A204.1 (cell line): ENCODE measurements around the gene NANP.
"Not testable (repeated sequence)": the region's sequence is repeated elsewhere in the genome, so short reads cannot be mapped to it uniquely, and the experiment has no call there.

ENCODE experiments used
- FAIRE-seq: peaks from 2 replicates; lab custom pipeline; 2012; peaks lifted over from hg19 to GRCh38; lab: Jason Lieb, UNC

The NANP gene, protein sequence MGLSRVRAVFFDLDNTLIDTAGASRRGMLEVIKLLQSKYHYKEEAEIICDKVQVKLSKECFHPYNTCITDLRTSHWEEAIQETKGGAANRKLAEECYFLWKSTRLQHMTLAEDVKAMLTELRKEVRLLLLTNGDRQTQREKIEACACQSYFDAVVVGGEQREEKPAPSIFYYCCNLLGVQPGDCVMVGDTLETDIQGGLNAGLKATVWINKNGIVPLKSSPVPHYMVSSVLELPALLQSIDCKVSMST

DNA sequence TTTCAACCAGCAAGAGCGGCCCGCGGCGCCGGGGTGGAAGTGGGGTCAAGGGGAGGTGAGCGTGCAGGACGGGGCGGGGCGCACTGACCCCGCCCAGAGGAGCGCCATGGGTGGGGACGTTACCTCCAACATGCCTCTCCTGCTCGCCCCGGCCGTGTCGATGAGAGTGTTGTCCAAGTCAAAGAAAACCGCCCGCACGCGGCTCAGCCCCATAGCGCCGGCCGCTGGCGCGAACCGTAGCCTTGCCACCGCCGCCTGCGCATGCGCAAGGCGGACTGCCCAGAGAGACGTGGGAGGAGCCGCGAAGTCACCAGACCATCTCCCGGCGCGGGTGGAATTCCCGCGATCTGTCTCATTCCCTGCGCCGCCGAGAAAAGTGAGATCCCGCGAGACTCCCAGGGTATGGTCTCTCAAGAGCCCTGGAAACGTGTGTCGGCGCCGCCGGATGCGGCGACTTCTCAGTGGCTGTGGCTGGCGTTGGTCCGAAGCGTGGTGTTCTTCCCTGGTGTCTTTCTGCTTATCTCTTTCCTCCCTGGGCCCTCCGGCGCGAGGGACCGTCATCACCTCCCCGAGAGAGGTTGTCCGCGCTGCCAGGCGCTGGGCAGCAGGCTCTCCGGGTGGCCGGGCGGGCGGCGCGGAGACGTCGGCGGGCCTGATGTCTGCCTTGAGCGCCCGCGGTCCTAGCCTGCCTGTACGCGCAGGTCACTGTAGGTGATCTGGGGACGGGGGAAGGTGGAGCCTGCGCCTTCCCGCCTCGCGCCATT, at the start of gene NANP:
NANP (minus strand) TSS at position 279 of the 764 bp plus-strand sequence; CDS start at position 213, 66 bp downstream.
- FAIRE-seq = peak; percentile 44

DNA sequence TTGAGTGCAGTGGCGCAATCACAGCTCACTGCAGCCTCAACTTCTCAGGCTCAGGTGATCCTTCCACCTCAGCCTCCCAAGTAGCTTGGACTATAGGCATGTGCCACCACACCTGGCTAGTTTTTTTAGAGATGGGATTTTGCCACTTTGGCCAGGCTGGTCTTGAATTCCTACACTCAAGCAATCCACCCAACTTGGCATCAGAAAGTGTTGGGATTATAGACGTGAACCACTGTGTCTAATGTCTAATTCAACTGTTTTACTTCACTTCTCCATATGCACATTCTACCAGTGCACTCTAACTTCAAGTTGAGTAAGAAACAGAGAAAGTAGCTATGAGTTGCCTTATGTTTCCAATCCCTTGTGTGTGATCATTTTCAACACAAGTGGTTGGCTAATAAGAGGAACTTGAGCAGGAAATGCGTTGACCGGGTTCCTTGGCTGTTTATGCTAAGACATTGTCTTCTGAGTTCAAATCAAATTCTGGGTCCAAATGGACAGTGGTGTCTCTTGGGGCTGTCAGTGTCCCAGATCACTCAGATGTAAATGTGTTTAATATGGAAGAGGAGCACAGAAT, 48.9 kb upstream of the NANP start:
- no peak for FAIRE-seq

DNA sequence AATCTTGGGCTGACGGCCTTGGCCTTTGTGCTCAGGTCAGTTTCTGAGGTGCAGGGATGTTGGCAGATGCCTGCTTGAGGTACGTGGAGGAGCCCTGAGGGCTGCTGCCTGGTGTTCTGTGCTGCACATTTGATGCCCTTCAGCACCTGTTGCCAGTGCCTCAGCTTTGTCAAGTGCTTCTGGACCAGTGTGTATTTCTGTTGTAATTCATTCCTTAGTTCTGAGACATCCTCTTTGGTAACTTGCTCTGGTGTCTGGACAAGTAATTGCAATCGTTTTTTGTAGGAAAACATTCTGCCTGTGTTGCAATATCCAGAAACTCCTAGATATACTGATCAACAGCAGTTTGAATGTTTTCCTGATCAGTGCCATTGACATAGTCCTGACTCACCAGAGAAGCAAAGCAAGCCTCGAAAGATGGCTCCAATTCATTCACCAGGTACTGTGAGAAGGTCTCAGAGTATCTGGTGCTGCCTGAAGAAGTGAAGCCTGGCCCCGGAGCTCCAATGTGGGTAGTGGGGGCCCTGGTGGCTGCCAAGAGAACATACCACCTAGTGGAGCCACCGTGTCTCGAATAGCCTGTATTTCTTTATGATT, 46.1 kb upstream of the NANP start:
- no peak for FAIRE-seq

DNA sequence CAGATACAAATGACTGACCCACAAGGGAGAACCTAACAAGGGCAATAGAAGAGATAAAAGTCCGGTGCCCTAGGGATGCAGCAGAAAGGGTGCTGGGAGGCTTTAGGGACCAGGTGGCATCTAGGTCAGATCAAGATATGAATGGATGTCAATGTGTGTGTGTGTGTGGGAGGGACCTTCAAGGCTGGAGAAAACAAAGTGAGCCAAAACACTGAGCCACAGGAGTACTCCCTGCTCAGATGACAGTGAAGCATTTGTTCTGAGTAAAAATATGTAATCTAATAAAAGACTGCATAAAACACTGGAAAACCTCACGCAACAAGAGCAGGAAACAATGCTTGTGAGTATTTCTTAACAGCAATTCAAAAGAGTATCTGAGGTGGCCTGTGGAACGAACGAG, 44.6 kb upstream of the NANP start:
- FAIRE-seq = no peak

DNA sequence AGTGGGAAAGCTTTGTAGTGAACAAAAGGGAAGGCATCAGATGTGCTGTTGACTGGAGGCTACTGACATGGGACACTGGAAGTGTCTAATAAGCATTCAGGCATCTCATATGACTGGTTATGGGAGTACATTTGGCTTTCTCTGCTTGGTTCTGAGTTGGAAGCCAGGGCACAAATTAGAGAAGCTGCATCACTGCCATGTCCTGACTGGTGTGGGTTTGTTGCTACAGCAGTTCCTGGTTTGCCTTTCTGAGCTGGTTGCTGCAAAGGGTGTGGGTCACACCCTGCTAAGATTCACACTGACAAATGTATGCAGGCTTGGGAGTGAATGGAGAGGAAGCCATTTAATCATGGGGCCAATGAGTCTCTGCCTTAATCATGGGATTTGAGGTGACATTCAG, 36.2 kb upstream of the NANP start:
- no peak for FAIRE-seq

DNA sequence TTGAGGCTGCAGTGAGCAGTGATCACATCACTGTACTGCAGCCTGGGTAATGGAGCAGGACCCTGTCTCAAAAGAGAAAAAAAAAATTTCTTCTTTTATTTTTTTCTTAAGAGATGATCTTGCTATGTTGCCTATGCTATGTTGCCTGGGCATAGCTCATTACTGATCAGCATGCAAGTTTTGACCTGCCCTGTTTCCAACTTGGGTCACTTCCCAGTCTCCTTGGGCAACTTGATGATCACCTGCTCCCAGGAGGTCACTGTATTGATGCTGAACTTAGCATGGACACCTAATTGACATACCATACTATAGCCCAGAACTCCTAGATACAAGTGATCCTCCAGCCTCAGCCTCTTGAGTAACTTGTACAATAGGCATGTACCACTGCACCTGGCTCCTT, 30.7 kb upstream of the NANP start:
- no peak for FAIRE-seq

DNA sequence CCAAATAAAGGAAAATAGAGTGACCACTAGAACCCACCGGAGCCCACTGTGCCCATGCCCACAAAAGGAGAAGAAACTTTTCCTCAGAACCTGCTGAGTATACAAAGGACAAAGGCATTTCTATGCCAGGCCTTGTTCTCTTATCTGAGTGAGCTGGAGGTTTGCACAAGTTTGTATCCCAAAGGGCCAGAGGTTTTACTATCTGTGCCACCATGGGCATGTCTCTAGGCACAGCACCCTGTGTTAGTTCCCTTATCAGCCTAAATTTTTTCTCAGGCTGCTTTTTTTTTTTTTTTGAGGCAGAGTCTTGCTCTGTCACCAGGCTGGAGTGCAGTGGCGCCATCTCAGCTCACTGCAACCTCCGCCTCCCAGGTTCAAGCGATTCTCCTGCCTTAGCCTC, 29.1 kb upstream of the NANP start:
- not testable (repeated sequence) for FAIRE-seq

DNA sequence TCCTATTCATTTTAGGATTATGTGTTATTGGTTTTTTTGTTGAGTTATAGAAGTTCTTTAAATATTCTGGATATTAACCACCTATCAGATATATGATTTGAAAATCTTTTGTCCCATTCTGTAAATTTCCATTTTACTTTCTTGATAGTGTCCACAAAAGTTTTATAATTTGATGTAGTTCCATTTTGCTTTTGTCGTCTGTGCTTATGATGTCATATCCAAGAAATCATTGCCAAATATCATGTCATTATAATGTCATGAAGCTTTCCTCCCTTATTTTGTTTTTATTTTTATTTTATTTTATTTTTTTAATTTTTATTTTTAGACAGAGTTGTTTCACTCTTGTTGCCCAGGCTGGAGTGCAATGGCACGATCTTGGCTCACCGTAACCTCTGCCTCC, 21.0 kb upstream of the NANP start:
- no peak for FAIRE-seq

DNA sequence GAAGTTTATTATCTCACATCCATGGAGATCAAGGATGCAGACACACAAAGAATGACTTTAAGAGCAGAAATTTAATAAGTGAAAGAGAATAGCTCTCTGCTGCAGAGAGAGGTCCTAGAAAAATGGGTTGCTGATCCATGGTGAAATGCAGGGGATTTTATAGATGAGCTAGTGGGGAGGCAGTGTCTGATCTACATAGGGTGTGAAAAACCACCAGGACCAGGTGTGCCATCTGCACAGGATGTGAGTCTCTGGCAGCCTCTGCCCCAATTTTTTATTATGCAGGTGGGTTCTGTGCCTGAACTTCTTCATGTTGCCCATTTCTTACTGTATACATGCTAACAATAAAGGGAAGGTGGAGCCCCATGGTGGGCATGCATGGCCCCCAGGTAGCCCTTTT, 19.9 kb upstream of the NANP start:
- no peak for FAIRE-seq

DNA sequence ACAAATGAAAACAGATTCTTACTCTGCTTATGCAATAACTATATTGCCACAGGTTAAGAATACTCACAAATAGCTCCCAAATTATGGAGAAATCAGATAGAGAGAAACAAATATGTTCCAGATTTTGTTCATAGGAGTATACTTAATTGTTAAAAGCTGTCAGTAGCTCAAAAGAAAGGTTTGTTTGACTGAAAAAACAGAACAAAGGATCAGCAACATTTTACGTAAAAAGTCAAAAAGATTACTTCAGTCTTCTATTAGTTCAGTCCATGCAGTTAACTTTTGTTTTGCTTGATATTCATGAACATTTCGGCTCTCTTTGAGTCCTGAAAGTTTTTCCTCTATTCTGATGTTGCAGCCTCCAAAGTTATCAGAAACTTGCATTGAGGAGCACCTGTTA, 13.4 kb upstream of the NANP start:
- no peak for FAIRE-seq

DNA sequence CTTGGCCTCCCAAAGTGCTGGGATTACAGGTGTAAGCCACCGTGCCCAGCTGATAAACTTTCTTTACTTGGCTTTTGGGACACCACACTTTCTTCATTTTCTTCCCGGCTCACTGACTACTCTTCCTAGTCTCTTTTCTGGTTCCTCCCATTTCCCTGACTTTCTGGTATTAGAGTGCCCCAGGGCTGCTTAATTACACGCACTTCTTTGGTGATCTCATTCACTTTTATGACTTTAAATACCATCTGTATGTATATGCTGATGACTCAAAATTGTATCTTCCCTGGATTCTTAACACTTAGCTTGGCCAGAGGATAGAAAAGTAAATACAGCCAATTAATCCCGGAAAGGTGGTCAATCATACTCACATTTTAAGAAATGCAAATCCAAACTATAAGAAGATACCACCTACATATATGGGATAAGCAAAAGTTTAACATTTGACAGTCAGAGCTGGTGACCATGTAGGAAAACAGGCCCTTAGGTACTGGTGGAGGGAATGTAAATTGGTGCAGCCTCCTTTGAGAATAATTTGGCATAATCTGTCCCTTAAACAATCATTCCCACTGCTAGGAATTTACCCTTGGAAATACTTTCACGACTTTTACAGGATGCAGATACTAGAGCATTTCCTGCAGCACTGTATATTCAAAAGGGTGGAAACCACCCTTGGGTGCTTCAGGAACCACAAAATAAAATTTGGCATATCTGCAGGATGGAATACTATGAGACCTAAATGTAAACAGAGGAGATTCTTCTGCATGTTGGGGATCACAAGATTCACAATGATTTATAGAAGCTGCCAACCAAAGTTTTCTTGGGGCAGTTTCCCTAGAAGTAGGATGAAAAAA, 9.4 kb upstream of the NANP start:
- no peak for FAIRE-seq

DNA sequence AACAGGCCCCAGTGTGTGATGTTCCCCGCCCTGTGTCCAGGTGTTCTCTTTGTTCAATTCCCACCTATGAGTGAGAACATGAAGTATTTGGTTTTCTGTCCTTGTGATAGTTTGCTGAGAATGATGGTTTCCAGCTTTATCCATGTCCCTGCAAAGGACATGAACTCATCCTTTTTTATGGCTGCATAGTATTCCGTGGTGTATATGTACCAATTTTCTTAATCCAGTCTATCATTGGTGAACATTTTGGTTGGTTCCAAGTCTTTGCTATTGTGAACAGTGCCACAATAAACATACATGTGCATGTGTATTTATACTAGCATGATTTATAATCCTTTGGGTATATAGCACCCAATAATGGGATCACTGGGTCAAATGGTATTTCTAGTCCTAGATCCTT, 6.8 kb upstream of the NANP start:
- FAIRE-seq = not testable (repeated sequence)

DNA sequence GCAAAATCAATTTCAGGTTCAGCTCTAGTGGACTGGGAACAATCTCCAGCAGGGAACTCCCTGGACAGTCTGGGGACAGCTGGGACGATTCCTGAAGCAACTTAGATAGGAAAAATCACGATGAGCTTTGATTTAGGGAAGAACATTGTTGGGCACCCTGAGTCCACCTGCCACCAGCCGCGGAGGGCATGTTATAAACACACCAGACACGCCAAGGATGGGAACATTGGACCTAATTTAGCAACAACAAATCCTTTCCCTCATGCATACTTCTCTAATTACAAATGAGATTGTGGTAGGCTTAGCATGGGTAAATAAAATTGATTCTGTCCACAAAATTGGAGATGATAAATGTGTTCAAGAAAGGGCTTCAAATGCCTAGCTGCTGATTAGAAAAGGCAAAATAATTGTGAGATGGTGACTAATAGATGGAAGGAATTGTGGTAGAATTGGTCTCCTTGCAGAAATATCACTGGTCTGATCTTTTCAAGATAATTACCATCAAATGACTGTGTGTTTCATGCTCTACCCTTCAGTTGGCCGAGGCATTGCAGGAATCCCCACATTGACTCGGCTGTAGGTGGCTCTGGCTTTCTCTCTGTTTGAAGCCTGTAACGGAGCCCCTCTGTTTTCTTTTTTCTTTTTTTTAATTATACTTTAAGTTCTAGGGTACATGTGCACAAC, 6.1 kb upstream of the NANP start:
- no peak for FAIRE-seq

DNA sequence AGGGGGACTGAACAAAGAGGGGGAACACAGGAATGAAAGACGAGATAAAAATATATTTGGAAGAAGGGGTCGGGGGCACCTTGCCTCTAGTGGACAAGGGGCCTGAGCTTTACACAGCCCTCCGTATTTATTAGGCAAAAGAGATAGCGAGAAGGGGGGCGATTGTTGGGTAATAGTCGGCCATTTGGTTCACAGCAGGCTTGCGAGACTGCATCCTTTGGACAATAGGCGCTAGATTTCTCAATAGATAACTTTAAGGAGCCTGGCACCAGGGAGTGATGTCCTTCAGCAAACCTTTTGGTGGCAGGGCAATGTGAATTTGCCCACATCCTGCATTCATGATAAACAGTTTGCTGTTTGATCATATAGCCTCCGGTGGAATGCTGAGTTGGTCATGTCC, 3.0 kb upstream of the NANP start:
- no peak for FAIRE-seq

DNA sequence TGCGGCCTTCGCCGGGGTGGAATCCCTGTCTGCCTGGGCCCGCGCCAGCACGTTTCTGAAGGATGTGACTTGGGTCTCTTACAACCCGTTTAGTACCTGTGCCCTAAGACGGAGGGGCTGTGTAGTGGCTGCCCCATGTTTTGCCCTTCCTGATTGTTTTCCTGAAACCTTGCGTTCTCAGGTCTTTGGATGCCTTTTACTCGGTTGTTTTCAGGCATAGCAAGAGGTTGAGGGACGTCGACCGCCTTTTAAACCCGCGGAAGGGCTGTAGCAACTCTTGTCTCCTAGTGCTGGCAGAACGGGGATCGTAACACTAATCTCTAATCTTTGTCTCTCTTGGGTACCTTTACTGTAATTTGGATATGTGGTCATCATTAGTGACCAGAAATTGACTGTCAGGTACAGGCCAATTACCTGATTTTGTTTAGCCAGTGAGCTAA, 706 bp upstream of the NANP start:
- FAIRE-seq = no peak

DNA sequence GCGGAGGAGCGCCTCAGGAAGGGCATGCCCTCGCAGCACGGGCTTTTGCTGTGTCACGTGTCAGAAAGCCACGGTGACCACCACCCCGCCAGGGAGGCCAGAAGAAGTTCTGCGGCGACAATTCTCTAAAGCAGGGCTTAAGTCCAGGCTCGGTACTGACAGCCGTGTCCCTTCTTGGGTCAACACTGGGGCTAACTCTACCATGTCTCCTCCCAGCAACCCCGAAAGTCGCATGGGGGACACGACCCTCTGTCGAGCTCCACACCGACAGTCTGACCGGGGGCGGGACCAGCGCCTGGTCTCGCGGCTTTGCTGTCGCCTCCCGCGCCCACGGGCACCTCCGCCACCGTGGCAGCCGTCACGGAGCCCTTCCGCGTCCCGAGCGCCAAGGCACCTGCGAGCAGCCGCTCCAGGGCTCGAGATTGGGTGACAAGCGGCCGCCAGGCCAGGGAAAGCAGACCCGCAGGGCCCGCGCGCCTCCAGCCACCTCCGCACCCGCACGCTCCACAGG, 534 bp downstream of the NANP start:
- FAIRE-seq = no peak

DNA sequence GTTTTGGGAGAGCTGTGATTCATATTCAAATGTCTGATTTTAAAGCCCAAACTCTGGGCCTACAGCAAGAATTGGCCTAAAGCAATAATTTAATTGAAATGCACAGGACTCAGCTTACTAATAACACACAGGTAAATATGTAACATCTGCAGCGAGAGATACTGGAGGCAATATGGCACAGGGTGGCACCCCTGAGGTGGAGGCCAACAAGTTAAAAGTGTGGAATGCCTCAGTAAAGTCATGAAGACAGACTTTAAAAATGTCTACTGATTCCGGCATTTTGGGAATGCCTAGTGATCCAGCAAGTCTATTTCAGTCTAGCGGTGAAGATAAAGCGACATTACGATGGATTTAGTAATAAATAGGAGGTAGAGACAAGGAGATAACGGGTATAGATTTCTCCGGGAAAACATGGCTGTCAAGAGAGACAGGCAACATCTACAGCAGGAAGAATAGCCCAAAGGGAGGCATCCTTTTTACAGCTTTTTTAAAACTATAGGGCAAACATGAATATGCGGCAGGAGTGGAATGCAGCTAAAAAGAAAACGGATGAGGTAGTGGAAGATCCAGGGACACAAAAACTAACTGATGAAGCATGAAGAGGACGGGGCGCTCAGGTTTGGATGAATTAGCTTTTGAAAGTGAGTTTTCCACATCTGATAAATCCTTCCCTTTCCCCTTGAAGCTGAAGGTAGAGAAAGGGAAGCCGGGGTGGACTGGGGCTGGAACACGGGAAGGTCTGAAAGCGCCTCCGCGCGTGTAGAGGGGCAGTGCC, 1.2 kb downstream of the NANP start:
- FAIRE-seq = no peak

DNA sequence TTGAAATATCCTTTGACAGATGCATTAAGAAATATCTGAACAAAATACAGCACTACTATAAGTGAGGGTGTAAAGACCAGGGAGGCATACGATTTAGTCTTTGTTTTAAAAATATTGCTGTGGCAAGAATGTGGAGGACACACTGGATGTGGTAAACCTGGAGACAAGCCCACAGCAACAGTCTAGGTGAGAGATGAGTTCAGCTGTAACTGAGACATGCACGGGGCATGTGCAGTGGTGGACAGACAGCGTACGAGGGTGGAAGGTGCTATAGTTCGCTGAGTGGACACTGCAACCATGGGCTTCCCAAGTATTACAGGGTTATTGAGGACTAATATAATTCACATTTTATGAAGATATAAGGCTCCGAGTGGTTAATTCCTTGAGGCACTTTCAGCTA, 1.8 kb downstream of the NANP start:
- FAIRE-seq = no peak

DNA sequence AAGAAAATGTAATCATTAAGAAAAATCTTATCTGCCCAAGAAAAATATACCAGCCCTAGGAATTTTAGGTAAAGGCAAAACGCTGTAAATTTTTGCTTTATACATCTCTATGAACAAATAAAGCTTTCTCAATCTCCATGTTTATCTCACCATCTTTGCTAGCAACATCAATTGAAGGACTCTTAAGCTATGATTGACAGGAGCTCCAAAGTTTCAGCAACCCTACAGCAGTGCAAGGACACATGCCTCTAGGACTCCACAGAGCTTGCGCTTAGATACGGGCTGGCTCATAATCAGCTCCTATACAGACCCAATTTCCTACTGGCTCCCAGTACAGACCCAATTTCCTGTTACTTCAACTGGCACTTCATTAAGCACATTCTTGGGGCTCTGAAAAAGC, 4.3 kb downstream of the NANP start:
- no peak for FAIRE-seq

DNA sequence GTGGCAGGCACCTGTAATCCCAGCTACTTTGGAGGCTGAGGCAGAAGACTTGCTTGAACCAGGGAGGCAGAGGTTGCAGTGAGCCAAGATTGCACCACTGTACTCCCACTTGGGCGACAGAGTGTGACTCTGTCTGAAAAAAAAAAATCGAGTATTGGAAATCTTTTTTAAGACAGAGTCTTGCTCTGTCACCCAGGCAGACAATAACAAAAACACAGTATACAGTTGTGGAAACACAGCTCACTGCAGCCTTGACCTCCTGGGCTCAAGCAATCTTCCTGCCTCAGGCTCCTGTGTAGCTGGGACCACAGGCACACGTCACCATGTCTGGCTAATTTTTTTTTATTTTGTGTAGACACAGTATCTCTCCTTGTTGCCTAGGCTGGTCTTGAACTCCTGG, 15.0 kb downstream of the NANP start:
- FAIRE-seq = no peak
